GM19455 (cell line): ENCODE measurements around the gene EPAS1.
"Not testable (repeated sequence)": the region's sequence is repeated elsewhere in the genome, so short reads cannot be mapped to it uniquely, and the experiment has no call there.

Source experiments
- ATAC-seq: cut with Tn5 transposase; IDR thresholded peaks from one replicate; pipeline ENCODE4 v1.9.1; 2021; ENCODE audit not compliant: unreplicated experiment

EPAS1 gene

GRCh38 chr2:46394649-46395510 is 97.7 kb downstream of the EPAS1 start:
- no peak for ATAC-seq

- not testable (repeated sequence) for ATAC-seq
Observed at GRCh38 chr2:46395730-46396129, 98.5 kb downstream of the EPAS1 start.

- no peak for ATAC-seq
Observed at GRCh38 chr2:46400016-46400415, 102.8 kb downstream of the EPAS1 start.

GRCh38 chr2:46402874-46403273 is 105.7 kb downstream of the EPAS1 start:
- no peak for ATAC-seq

- ATAC-seq = no peak
Observed at GRCh38 chr2:46404181-46404759, 107.1 kb downstream of the EPAS1 start.

GRCh38 chr2:46407852-46408455 is 110.7 kb downstream of the EPAS1 start:
- ATAC-seq = no peak

- no peak for ATAC-seq
Observed at GRCh38 chr2:46409756-46410155, 112.5 kb downstream of the EPAS1 start.

- no peak for ATAC-seq
Observed at GRCh38 chr2:46410273-46411244, 113.4 kb downstream of the EPAS1 start.

- ATAC-seq = no peak
Observed at GRCh38 chr2:46411245-46411641, 114.0 kb downstream of the EPAS1 start.

- ATAC-seq = no peak
Observed at GRCh38 chr2:46411985-46412384, 114.8 kb downstream of the EPAS1 start.

- no peak for ATAC-seq
Observed at GRCh38 chr2:46413111-46413510, 115.9 kb downstream of the EPAS1 start.

- ATAC-seq = no peak
Observed at GRCh38 chr2:46413631-46414030, 116.4 kb downstream of the EPAS1 start.

- ATAC-seq = no peak
Observed at GRCh38 chr2:46414701-46415100, 117.5 kb downstream of the EPAS1 start.

GRCh38 chr2:46416280-46416679 is 119.1 kb downstream of the EPAS1 start:
- ATAC-seq = no peak

- no peak for ATAC-seq
Observed at GRCh38 chr2:46416739-46417403, 119.7 kb downstream of the EPAS1 start.

- no peak for ATAC-seq
Observed at GRCh38 chr2:46420945-46421344, 123.7 kb downstream of the EPAS1 start.

GRCh38 chr2:46421361-46421760 is 124.2 kb downstream of the EPAS1 start:
- ATAC-seq = no peak

- no peak for ATAC-seq
Observed at GRCh38 chr2:46422717-46423394, 125.6 kb downstream of the EPAS1 start.

GRCh38 chr2:46424937-46425336 is 127.7 kb downstream of the EPAS1 start:
- ATAC-seq = no peak

- no peak for ATAC-seq
Observed at GRCh38 chr2:46428911-46429436, 131.8 kb downstream of the EPAS1 start.
